AG04450 (cell line): ENCODE measurements around the gene GTF2IRD1. TPM values are rescaled to one million over a fixed set of nuclear protein-coding genes. Genes with fewer than 3 reads are reported as not detected.

ENCODE experiments used
- CTCF ChIA-PET: fragments of 300-600, 350-600 bp; formaldehyde crosslinking; extraction: SDS; loops from one replicate; lab custom pipeline; 2022; ENCODE audit warnings: antibody characterized with exemption, inconsistent platforms; lab: Charles Lee
- POLR2A ChIA-PET: fragments of 350-600 bp; formaldehyde crosslinking; extraction: SDS; loops from one replicate; lab custom pipeline; 2021; ENCODE audit warnings: antibody characterized with exemption, inconsistent platforms; lab: Yijun Ruan, JAX
- DNase-seq: peaks from one replicate; pipeline ENCODE4 v3.0.0-alpha.2; 2011; ENCODE audit warnings: low read depth, low spot score
- H3K27ac ChIP-seq: one replicate; pipeline ENCODE4 v1.5.1; 2012; ENCODE audit warnings: low read depth, low read length, control low read depth
- H3K27me3 ChIP-seq: one replicate; pipeline ENCODE4 v1.6.0; 2012; ENCODE audit warnings: low read length; ENCODE audit not compliant: control insufficient read depth, insufficient read depth
- H3K4me3 ChIP-seq: 2 replicates; pipeline ENCODE4 v1.5.1; 2011; ENCODE audit warnings: mild to moderate bottlenecking, low read depth, low read length, control low read depth
- H3K9me3 ChIP-seq: 2 replicates; pipeline ENCODE4 v1.5.1; 2012; ENCODE audit warnings: low read length; ENCODE audit not compliant: control insufficient read depth, insufficient read depth
- CTCF ChIP-seq: IDR thresholded peaks from 2 replicates; pipeline ENCODE4 v1.5.1; 2011; ENCODE audit warnings: low read depth, low read length, control low read depth, inconsistent platforms
- polyA plus RNA-seq: library from polyadenylated mRNA; depleted of rRNA; stranded (reverse); fragments of >200 nt; gene quantifications from 2 replicates; pipeline ENCODE4 v1.2.3, GENCODE V29; 2011

GTF2IRD1 gene
- polyA plus RNA-seq, 1 experiment, result 23.5 TPM

GRCh38 chr7:74452748-74453321, 871 bp upstream of the GTF2IRD1 start:
- H3K27me3 ChIP-seq, result no peaks in the 10 kb centered on the region
- no peak for TF ChIP-seq CTCF
- ChIA-PET CTCF (no interaction called here), POLR2A (no interaction called here)
- peak overlapping the region; percentile 70 for H3K4me3 ChIP-seq
- no peaks in the 10 kb centered on the region; the same call in 1 of the 2 replicates for H3K9me3 ChIP-seq
- no peak for DNase-seq
- no peak overlapping the region for H3K27ac ChIP-seq

- TF ChIP-seq CTCF, result no peak
- no peak for DNase-seq
- peak overlapping the region; percentile 39 for H3K27ac ChIP-seq
- H3K4me3 ChIP-seq, result peak overlapping the region; percentile 70
- ChIA-PET CTCF (no interaction called here), POLR2A (interaction anchor here (0.7 to 1.0 kb wide), 2 partner anchors 19 to 126 kb away, joined by 3 to 4 read pairs; no protein-coding TSS in a partner anchor)
- no peaks in the 10 kb centered on the region; the same call in 1 of the 2 replicates for H3K9me3 ChIP-seq
- H3K27me3 ChIP-seq, result no peaks in the 10 kb centered on the region
Observed at GRCh38 chr7:74454021-74454924, 567 bp downstream of the GTF2IRD1 start.

- Histone ChIP-seq H3K4me3 (peak overlapping the region; percentile 70), H3K27ac (peak overlapping the region; percentile 11), H3K27me3 (no peaks in the 10 kb centered on the region), H3K9me3 (no peaks in the 10 kb centered on the region; the same call in 1 of the 2 replicates)
- DNase-seq, result no peak
- ChIA-PET CTCF (no interaction called here), POLR2A (interaction anchor here (1.0 kb wide), 1 partner anchor 18 kb away, joined by 3 read pairs; no protein-coding TSS in a partner anchor)
- no peak for TF ChIP-seq CTCF
Observed at GRCh38 chr7:74454925-74455288, 1.2 kb downstream of the GTF2IRD1 start.

- ChIA-PET POLR2A (no interaction called here), CTCF (no interaction called here)
- Histone ChIP-seq H3K27me3 (no peaks in the 10 kb centered on the region), H3K4me3 (peak overlapping the region; percentile 70), H3K27ac (peak overlapping the region; percentile 11), H3K9me3 (no peaks in the 10 kb centered on the region; the same call in 1 of the 2 replicates)
- no peak for TF ChIP-seq CTCF
- no peak for DNase-seq
Observed at GRCh38 chr7:74455291-74455804, 1.6 kb downstream of the GTF2IRD1 start.
